Caco-2 (cell line): ENCODE measurements around the gene QRFP. TPM values are rescaled to one million over a fixed set of nuclear protein-coding genes. Genes with fewer than 3 reads are reported as not detected.

Experiments used
- BruUV-seq: library from RNA; stranded (reverse); fragments of 400-500 nt; replicated peaks from 2 replicates; lab custom pipeline; 2021; lab: Mats Ljungman, UMichigan
- CTCF ChIA-PET: fragments of 300-600 bp; sonication (Branson Sonifier 250); formaldehyde crosslinking; loops from one replicate; lab custom pipeline; 2022; ENCODE audit warnings: antibody characterized with exemption; lab: Charles Lee
- POLR2A ChIA-PET: fragments of 300-600 bp; sonication (Branson Sonifier 250); formaldehyde crosslinking; loops from one replicate; lab custom pipeline; 2022; ENCODE audit warnings: antibody characterized with exemption; lab: Charles Lee
- DNase-seq, 2 experiments: peaks; one replicate each; pipeline versions ENCODE4 v3.0.0 to v3.0.0-alpha.2; 2020 to 2022
- H3K27me3 ChIP-seq: replicated peaks from 2 replicates; pipeline ENCODE4 v1.6.0; 2011; ENCODE audit warnings: low read length; ENCODE audit not compliant: control insufficient read depth, insufficient read depth
- H3K36me3 ChIP-seq: 2 replicates; pipeline ENCODE4 v1.5.1; 2011; ENCODE audit warnings: low read length; ENCODE audit not compliant: control insufficient read depth, insufficient read depth
- H3K4me1 ChIP-seq: fragments of 250-450 bp; sonication (Bioruptor Pico); 2 replicates; pipeline ENCODE4 v1.5.1; 2020; ENCODE audit warnings: mild to moderate bottlenecking
- H3K4me3 ChIP-seq: 2 replicates; pipeline ENCODE4 v1.5.1; 2011; ENCODE audit warnings: low read depth, mild to moderate bottlenecking, control low read depth, low read length
- H3K9me3 ChIP-seq: fragments of 250-450 bp; sonication (Bioruptor Pico); 2 replicates; pipeline ENCODE4 v1.5.1; 2020; ENCODE audit warnings: mild to moderate bottlenecking, moderate library complexity
- H3K27ac Mint-ChIP-seq: one replicate; pipeline ENCODE4 v1.8.0; 2022; ENCODE audit warnings: mixed read lengths; ENCODE audit not compliant: unreplicated experiment
- H3K27me3 Mint-ChIP-seq: one replicate; pipeline ENCODE4 v1.8.0; 2022; ENCODE audit warnings: mixed read lengths; ENCODE audit not compliant: insufficient read depth, unreplicated experiment
- H3K36me3 Mint-ChIP-seq: one replicate; pipeline ENCODE4 v1.8.0; 2022; ENCODE audit warnings: mild to moderate bottlenecking, mixed read lengths; ENCODE audit not compliant: insufficient read depth, unreplicated experiment
- H3K4me1 Mint-ChIP-seq: one replicate; pipeline ENCODE4 v1.8.0; 2022; ENCODE audit warnings: low read depth, mixed read lengths; ENCODE audit not compliant: unreplicated experiment
- H3K4me3 Mint-ChIP-seq: one replicate; pipeline ENCODE4 v1.8.0; 2022; ENCODE audit warnings: mild to moderate bottlenecking, moderate library complexity, mixed read lengths; ENCODE audit not compliant: unreplicated experiment
- H3K9me3 Mint-ChIP-seq: one replicate; pipeline ENCODE4 v1.8.0; 2022; ENCODE audit warnings: mixed read lengths; ENCODE audit not compliant: unreplicated experiment
- intact Hi-C: fragments of 100-400 bp; cut with micrococcal nuclease; formaldehyde crosslinking; loops from one replicate; pipeline ENCODE4 v1.10.0; 2022; ENCODE audit not compliant: unreplicated experiment
- total RNA-seq: library from RNA; stranded (reverse); gene quantifications from 2 replicates; pipeline ENCODE4 v1.2.3, GENCODE V29; 2022
- TF ChIP-seq, protein P1 (sequence below), 2 experiments: fragments of 200-600 bp in 1 of 2; IDR thresholded peaks; 1 replicate in 1 of 2; 2 replicates in 1 of 2; pipeline versions ENCODE4 v1.5.1 to v1.8.0; 2011 to 2022; ENCODE audit warnings: antibody characterized with exemption in 1 of 2, control low read depth in 1 of 2, inconsistent platforms in 1 of 2, low read depth in 1 of 2, low read length in 1 of 2, mild to moderate bottlenecking in 1 of 2, moderate library complexity in 1 of 2; ENCODE audit not compliant: insufficient read depth in 1 of 2, severe bottlenecking in 1 of 2, unreplicated experiment in 1 of 2

Gene QRFP
- total RNA-seq, 1 experiment from 2014 or later: not detected

DNA sequence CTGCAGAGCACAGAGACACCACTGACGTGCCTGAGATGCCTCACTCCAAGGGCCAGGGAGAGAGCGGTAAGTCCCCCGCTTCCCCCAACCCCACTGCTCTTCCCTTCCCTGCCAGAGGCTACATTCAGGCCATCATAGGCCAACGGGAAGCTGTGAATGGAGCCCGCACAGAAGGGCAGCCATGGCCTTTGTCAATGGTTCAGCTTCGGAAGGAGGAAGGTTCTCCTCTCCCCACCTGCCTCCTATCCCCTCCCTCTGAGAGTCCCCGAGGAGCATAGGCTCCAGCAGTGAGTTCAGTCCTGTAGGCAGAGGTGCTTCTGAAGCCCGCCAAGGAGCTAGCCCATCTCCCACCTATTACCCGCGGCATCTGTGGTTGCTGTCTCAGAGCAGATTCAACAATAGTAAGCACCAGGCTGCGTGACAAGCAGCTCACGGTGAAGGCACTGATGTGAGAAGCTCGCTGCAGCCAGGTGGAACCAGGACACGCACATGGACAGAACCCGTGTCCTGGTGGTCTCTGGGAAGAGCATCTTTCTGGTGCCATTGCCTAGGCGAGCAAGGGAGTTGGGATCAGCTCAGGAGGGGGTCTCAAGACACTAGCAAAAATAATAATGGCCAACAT is 15.9 kb downstream of the QRFP start:
- DNase-seq: no peak
- TF ChIP-seq, protein P1, sequence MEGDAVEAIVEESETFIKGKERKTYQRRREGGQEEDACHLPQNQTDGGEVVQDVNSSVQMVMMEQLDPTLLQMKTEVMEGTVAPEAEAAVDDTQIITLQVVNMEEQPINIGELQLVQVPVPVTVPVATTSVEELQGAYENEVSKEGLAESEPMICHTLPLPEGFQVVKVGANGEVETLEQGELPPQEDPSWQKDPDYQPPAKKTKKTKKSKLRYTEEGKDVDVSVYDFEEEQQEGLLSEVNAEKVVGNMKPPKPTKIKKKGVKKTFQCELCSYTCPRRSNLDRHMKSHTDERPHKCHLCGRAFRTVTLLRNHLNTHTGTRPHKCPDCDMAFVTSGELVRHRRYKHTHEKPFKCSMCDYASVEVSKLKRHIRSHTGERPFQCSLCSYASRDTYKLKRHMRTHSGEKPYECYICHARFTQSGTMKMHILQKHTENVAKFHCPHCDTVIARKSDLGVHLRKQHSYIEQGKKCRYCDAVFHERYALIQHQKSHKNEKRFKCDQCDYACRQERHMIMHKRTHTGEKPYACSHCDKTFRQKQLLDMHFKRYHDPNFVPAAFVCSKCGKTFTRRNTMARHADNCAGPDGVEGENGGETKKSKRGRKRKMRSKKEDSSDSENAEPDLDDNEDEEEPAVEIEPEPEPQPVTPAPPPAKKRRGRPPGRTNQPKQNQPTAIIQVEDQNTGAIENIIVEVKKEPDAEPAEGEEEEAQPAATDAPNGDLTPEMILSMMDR (IDR thresholded peaks at IDR 0.05; ENCODE audit: insufficient read depth in 1 of 2, low read depth in 1 of 2, low read length in 1 of 2, severe bottlenecking in 1 of 2, unreplicated experiment in 1 of 2): no peak
- Mint-ChIP-seq H3K4me1 (no peaks in the 10 kb centered on the region), H3K4me3 (no peak overlapping the region), H3K27me3 (no peaks in the 10 kb centered on the region), H3K36me3 (peaks cover 87% of the 10 kb centered on the region), H3K9me3 (no peaks in the 10 kb centered on the region), H3K27ac (no peak overlapping the region)
- ChIA-PET POLR2A (no interaction called here), CTCF (interaction anchor here (0.5 kb wide), 2 partner anchors 9 to 140 kb away, joined by 3 to 4 read pairs; no protein-coding TSS in a partner anchor)
- peaks cover 3% of the 10 kb centered on the region for H3K36me3 ChIP-seq
- no TSS peak for BruUV-seq
- H3K27me3 ChIP-seq: no peaks in the 10 kb centered on the region
- H3K9me3 ChIP-seq: no peaks in the 10 kb centered on the region
- intact Hi-C loops: no loop called here
- no peak overlapping the region for H3K4me3 ChIP-seq
- H3K4me1 ChIP-seq: no peaks in the 10 kb centered on the region

DNA sequence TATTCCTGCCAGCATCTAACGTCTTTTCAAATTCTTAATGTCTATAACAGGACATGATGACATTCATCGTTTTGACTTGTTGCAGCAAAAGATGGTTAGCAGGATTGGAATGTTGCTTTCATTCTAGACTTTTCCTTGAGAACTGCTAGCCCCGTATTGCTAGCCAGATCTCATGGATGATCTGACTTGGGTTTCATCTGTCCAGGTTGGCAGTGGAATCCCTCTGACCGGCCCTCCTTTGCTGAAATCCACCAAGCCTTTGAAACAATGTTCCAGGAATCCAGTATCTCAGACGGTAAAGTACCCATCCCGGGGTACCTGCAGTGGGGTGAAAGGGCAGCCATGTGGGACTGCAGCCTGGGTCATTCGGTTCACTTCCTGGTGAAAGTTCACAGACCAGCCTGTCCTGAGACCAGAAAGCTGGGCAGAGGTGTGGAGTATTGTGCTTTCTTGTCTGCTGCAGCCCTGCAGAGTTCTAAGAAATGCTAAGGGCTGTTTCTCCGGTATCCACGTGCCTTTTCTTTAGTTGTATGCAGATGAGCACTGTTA is 16.7 kb downstream of the QRFP start:
- Histone ChIP-seq H3K9me3 (no peaks in the 10 kb centered on the region), H3K4me1 (no peaks in the 10 kb centered on the region), H3K4me3 (no peak overlapping the region), H3K36me3 (peaks cover 3% of the 10 kb centered on the region), H3K27me3 (no peaks in the 10 kb centered on the region)
- CTCF ChIA-PET: no interaction called here
- Mint-ChIP-seq H3K27ac (no peak overlapping the region), H3K4me3 (no peak overlapping the region), H3K4me1 (no peaks in the 10 kb centered on the region), H3K27me3 (no peaks in the 10 kb centered on the region), H3K9me3 (no peaks in the 10 kb centered on the region), H3K36me3 (peaks cover 85% of the 10 kb centered on the region)
- no TSS peak for BruUV-seq
- TF ChIP-seq, protein P1 (IDR thresholded peaks at IDR 0.05; ENCODE audit: insufficient read depth in 1 of 2, low read depth in 1 of 2, low read length in 1 of 2, severe bottlenecking in 1 of 2, unreplicated experiment in 1 of 2): no peak
- POLR2A ChIA-PET: no interaction called here
- intact Hi-C loops: no loop called here
- DNase-seq: no peak

DNA sequence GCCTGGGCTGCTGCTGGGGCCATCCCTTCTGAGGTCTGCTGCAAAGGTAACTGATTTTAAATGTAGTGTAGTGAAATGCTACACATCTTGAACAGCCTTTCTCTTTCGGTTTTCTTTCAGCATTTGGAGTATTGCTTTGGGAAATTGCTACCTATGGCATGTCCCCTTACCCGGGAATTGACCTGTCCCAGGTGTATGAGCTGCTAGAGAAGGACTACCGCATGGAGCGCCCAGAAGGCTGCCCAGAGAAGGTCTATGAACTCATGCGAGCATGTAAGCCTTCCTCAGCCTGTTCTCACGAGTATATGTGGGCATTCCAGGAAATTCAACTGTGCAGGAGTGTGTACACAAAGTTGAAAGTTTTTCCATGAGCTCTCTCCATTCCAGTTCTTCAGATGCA is 18.3 kb downstream of the QRFP start:
- BruUV-seq: no TSS peak
- TF ChIP-seq, protein P1 (IDR thresholded peaks at IDR 0.05; ENCODE audit: insufficient read depth in 1 of 2, low read depth in 1 of 2, low read length in 1 of 2, severe bottlenecking in 1 of 2, unreplicated experiment in 1 of 2): no peak
- Histone ChIP-seq H3K4me3 (no peak overlapping the region), H3K9me3 (no peaks in the 10 kb centered on the region), H3K4me1 (no peaks in the 10 kb centered on the region), H3K27me3 (no peaks in the 10 kb centered on the region), H3K36me3 (peaks cover 3% of the 10 kb centered on the region)
- Mint-ChIP-seq H3K4me1 (no peaks in the 10 kb centered on the region), H3K4me3 (no peak overlapping the region), H3K27ac (no peak overlapping the region), H3K9me3 (no peaks in the 10 kb centered on the region), H3K27me3 (no peaks in the 10 kb centered on the region), H3K36me3 (peaks cover 82% of the 10 kb centered on the region)
- DNase-seq: no peak
- ChIA-PET POLR2A (interaction anchor here (0.7 kb wide), 1 partner anchor 66 kb away, joined by 4 read pairs; no protein-coding TSS in a partner anchor), CTCF (interaction anchor here (0.7 to 1.2 kb wide), 2 partner anchors 12 to 800 kb away, joined by 3 read pairs; no protein-coding TSS in a partner anchor)
- intact Hi-C loops: no loop called here
